Stimulated activated CD4-positive, alpha-beta T cell treated with anti-CD3 and anti-CD28 coated beads, Interleukin-2, amount 100 ng/mL, for 48 hours (primary cell): ENCODE data around the gene L3MBTL4.
"Not testable (repeated sequence)": the region's sequence is repeated elsewhere in the genome, so short reads cannot be mapped to it uniquely, and the experiment has no call there.

Experiments
- DNase-seq, 2 donors: peaks; one replicate each; pipeline ENCODE4 v3.0.0-alpha.2; 2020

L3MBTL4 gene

GRCh38 chr18:6249170-6249569, 165.5 kb downstream of the L3MBTL4 start:
- no peak for DNase-seq

- DNase-seq = no peak
Measured at GRCh38 chr18:6248017-6248416, 166.7 kb downstream of the L3MBTL4 start.

GRCh38 chr18:6242004-6242403, 172.7 kb downstream of the L3MBTL4 start:
- DNase-seq = no peak

GRCh38 chr18:6239716-6240115, 175.0 kb downstream of the L3MBTL4 start:
- no peak for DNase-seq

GRCh38 chr18:6236258-6236657, 178.5 kb downstream of the L3MBTL4 start:
- DNase-seq = no peak

- DNase-seq = no peak
Measured at GRCh38 chr18:6222271-6222670, 192.4 kb downstream of the L3MBTL4 start.

- no peak for DNase-seq
Measured at GRCh38 chr18:6221602-6222014, 193.1 kb downstream of the L3MBTL4 start.

- DNase-seq = no peak
Measured at GRCh38 chr18:6220129-6220528, 194.6 kb downstream of the L3MBTL4 start.

GRCh38 chr18:6219116-6219717, 195.5 kb downstream of the L3MBTL4 start:
- peak in 1 of 2 donors; percentile 7 for DNase-seq

- DNase-seq = no peak
Measured at GRCh38 chr18:6215888-6216287, 198.8 kb downstream of the L3MBTL4 start.

- DNase-seq = no peak
Measured at GRCh38 chr18:6211174-6211504, 203.6 kb downstream of the L3MBTL4 start.

- DNase-seq = no peak
Measured at GRCh38 chr18:6210349-6211173, 204.2 kb downstream of the L3MBTL4 start.

GRCh38 chr18:6207941-6208340, 206.8 kb downstream of the L3MBTL4 start:
- no peak for DNase-seq

- DNase-seq = no peak
Measured at GRCh38 chr18:6207116-6207515, 207.6 kb downstream of the L3MBTL4 start.

- DNase-seq = no peak
Measured at GRCh38 chr18:6205706-6206105, 209.0 kb downstream of the L3MBTL4 start.

GRCh38 chr18:6204476-6204875, 210.2 kb downstream of the L3MBTL4 start:
- no peak for DNase-seq

GRCh38 chr18:6203791-6204190, 210.9 kb downstream of the L3MBTL4 start:
- no peak for DNase-seq

- no peak for DNase-seq
Measured at GRCh38 chr18:6202861-6203260, 211.8 kb downstream of the L3MBTL4 start.

GRCh38 chr18:6200204-6200774, 214.4 kb downstream of the L3MBTL4 start:
- no peak for DNase-seq

GRCh38 chr18:6199777-6200176, 214.9 kb downstream of the L3MBTL4 start:
- DNase-seq = no peak

GRCh38 chr18:6198585-6198984, 216.1 kb downstream of the L3MBTL4 start:
- DNase-seq = no peak

- no peak for DNase-seq
Measured at GRCh38 chr18:6194640-6195039, 220.1 kb downstream of the L3MBTL4 start.

GRCh38 chr18:6185782-6186181, 228.9 kb downstream of the L3MBTL4 start:
- DNase-seq = not testable (repeated sequence)
